AG04450 (cell line): ENCODE measurements around the gene CMTM6. TPM values are rescaled to one million over a fixed set of nuclear protein-coding genes. Genes with fewer than 3 reads are reported as not detected.

ENCODE experiments used
- CTCF ChIA-PET: fragments of 300-600, 350-600 bp; formaldehyde crosslinking; extraction: SDS; loops from one replicate; lab custom pipeline; 2022; ENCODE audit warnings: antibody characterized with exemption, inconsistent platforms; lab: Charles Lee
- POLR2A ChIA-PET: fragments of 350-600 bp; formaldehyde crosslinking; extraction: SDS; loops from one replicate; lab custom pipeline; 2021; ENCODE audit warnings: antibody characterized with exemption, inconsistent platforms; lab: Yijun Ruan, JAX
- DNase-seq: peaks from one replicate; pipeline ENCODE4 v3.0.0-alpha.2; 2011; ENCODE audit warnings: low read depth, low spot score
- H3K27ac ChIP-seq: one replicate; pipeline ENCODE4 v1.5.1; 2012; ENCODE audit warnings: low read depth, low read length, control low read depth
- H3K27me3 ChIP-seq: one replicate; pipeline ENCODE4 v1.6.0; 2012; ENCODE audit warnings: low read length; ENCODE audit not compliant: control insufficient read depth, insufficient read depth
- H3K4me3 ChIP-seq: 2 replicates; pipeline ENCODE4 v1.5.1; 2011; ENCODE audit warnings: mild to moderate bottlenecking, low read depth, low read length, control low read depth
- H3K9me3 ChIP-seq: 2 replicates; pipeline ENCODE4 v1.5.1; 2012; ENCODE audit warnings: low read length; ENCODE audit not compliant: control insufficient read depth, insufficient read depth
- polyA plus RNA-seq: library from polyadenylated mRNA; depleted of rRNA; stranded (reverse); fragments of >200 nt; gene quantifications from 2 replicates; pipeline ENCODE4 v1.2.3, GENCODE V29; 2011
- TF ChIP-seq, protein P1 (sequence below): IDR thresholded peaks from 2 replicates; pipeline ENCODE4 v1.5.1; 2011; ENCODE audit warnings: low read depth, low read length, control low read depth, inconsistent platforms

CMTM6 gene
- polyA plus RNA-seq, 1 experiment = 76.3 TPM

DNA sequence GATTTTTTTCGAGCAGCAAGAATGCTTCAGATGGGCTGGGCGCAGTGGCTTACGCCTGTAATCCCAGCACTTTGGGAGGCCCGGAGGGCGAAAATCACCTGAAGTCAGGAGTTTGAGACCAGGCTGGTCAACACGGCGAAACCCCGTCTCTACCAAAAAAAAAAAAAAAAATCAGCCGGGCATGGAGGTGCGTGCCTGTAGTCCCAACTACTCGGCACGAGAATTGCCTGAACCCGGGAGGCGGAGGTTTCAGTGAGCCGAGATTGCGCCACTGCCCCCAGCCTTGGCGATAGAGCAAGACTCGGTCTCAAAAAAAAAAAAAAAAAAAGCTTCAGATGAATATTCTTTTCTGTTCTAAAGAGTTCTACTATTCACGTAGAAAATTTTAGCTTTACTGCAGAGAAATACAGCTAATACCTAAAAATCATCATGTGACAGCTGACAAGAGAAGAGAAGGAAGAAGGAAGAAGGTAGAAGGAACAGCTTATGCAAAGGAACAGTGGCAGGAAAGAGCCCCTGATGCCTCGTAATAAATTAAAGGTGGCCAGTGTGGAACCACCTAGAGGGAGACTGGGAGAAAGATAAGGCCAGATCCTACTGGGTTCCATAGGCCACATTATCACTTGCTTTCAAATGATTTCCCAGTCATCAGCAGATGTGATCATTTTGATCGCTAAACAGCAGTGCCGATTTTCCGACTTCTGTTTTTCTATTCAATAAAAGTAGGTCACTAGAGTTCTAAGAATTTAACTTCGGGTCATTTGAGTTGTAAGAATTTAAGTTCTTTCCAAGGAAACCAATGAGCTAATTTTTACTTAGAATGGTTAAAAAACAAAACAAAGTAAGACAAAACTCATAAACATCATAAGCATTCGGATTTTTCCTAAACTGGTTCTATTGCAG lies 1.5 kb downstream of the CMTM6 start:
- CTCF ChIA-PET = interaction anchor here (0.6 to 1.6 kb wide), 7 partner anchors 9 to 203 kb away, joined by 3 to 9 read pairs (median 4); partner anchors contain the start of gene CMTM7
- TF ChIP-seq, protein P1, sequence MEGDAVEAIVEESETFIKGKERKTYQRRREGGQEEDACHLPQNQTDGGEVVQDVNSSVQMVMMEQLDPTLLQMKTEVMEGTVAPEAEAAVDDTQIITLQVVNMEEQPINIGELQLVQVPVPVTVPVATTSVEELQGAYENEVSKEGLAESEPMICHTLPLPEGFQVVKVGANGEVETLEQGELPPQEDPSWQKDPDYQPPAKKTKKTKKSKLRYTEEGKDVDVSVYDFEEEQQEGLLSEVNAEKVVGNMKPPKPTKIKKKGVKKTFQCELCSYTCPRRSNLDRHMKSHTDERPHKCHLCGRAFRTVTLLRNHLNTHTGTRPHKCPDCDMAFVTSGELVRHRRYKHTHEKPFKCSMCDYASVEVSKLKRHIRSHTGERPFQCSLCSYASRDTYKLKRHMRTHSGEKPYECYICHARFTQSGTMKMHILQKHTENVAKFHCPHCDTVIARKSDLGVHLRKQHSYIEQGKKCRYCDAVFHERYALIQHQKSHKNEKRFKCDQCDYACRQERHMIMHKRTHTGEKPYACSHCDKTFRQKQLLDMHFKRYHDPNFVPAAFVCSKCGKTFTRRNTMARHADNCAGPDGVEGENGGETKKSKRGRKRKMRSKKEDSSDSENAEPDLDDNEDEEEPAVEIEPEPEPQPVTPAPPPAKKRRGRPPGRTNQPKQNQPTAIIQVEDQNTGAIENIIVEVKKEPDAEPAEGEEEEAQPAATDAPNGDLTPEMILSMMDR = no peak
- Histone ChIP-seq H3K9me3 (no peaks in the 10 kb centered on the region), H3K4me3 (peak overlapping the region; percentile 94), H3K27ac (no peak overlapping the region), H3K27me3 (no peaks in the 10 kb centered on the region)
- POLR2A ChIA-PET = interaction anchor here (0.6 kb wide), 1 partner anchor 277 kb away, joined by 4 read pairs; no protein-coding TSS in a partner anchor
- DNase-seq = no peak

DNA sequence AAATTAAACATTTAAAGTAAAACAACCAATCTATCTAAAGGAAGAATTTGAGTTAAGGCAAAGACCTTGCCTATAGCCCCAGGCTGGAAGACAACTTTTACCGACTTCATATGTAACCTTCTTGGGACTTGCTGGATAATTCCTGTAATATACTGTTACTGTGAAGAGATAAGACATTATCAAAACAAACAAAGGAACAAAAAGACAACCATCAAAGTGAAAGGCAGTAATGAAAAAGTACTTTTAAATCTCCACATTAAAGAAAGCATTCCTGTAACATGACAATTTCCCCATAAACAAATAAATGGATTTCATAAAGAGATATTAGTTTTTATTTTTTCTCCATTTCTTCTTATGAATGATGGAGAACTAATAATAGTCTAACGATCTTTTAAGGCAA lies 2.4 kb downstream of the CMTM6 start:
- H3K27ac ChIP-seq = no peak overlapping the region
- CTCF ChIA-PET = interaction anchor here (1.5 to 2.3 kb wide), 3 partner anchors 9 to 125 kb away, joined by 7 to 11 read pairs (median 9); no protein-coding TSS in a partner anchor
- H3K4me3 ChIP-seq = no peak overlapping the region
- POLR2A ChIA-PET = no interaction called here
- H3K9me3 ChIP-seq = no peaks in the 10 kb centered on the region
- TF ChIP-seq, protein P1 = no peak
- no peaks in the 10 kb centered on the region for H3K27me3 ChIP-seq
- DNase-seq = no peak

DNA sequence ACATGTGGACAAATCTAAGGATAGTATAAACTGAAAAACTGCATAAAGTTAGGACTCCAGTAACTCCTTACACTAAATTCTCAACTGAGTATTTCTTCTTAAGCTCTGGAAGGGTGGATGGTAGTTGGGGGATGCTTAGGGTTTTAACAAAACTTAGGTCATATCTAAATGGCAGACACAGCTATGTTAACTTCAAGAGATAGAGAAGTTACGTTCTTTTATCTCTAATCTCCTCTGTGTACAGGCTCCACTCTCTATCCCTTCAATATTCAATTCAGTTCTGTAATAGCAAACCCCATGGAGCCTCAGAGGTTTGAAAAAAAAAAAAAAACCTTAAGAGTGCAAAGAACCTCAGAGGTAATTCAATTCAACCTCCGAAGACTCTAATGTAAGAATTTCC lies 3.1 kb downstream of the CMTM6 start:
- H3K27me3 ChIP-seq = no peaks in the 10 kb centered on the region
- ChIA-PET POLR2A (no interaction called here), CTCF (interaction anchor here (1.9 to 2.3 kb wide), 2 partner anchors 10 to 125 kb away, joined by 7 to 11 read pairs; no protein-coding TSS in a partner anchor)
- DNase-seq = no peak
- H3K4me3 ChIP-seq = no peak overlapping the region
- no peak overlapping the region for H3K27ac ChIP-seq
- H3K9me3 ChIP-seq = no peaks in the 10 kb centered on the region
- TF ChIP-seq, protein P1 = no peak

DNA sequence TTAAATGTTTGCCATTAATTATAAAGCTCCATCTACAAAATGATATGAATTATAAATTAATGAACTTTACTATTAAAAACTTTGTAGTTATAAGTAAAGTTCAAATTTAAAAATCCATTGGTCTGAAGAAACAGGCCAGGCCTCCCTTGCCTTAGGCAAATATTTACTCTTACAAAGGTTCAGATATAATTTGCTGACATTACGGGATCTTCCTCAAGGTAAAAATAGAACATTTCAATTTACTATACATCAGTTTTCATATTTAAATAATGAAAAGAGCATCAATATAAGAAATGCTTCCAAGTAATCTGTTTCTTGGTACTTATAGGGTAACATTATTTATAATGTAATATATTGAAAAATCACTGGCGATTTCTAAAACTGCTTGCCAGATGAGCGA lies 3.7 kb downstream of the CMTM6 start:
- Histone ChIP-seq H3K4me3 (no peak overlapping the region), H3K27ac (no peak overlapping the region), H3K9me3 (no peaks in the 10 kb centered on the region), H3K27me3 (no peaks in the 10 kb centered on the region)
- no peak for DNase-seq
- CTCF ChIA-PET = interaction anchor here (1.5 to 2.3 kb wide), 3 partner anchors 11 to 124 kb away, joined by 6 to 11 read pairs (median 7); no protein-coding TSS in a partner anchor
- TF ChIP-seq, protein P1 = no peak
- POLR2A ChIA-PET = no interaction called here

DNA sequence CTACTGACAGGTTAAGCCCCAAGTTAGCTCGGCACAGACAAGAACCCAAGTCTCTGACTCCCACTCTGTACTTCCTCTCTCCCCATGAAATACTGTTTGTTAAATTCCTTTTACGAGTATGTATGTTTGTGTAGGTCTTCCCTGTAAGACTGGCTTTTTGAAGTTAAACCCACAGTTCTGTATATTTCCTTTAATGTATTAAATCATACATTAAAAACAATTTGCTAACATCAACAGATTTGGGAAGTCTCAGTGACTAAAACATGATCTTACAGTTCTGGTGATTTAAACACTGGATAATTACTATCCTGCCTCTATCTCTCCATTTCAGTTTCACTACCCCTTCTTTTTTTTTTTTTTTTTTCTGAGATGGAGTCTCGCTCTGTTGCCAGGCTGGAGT lies 4.4 kb downstream of the CMTM6 start:
- POLR2A ChIA-PET = no interaction called here
- CTCF ChIA-PET = interaction anchor here (0.6 to 2.3 kb wide), 5 partner anchors 11 to 310 kb away, joined by 3 to 11 read pairs (median 4); no protein-coding TSS in a partner anchor

More for the DNA sequence above, 4.4 kb downstream of the CMTM6 start:
- TF ChIP-seq, protein P1 = no peak
- no peak for DNase-seq
- Histone ChIP-seq H3K9me3 (no peaks in the 10 kb centered on the region), H3K27ac (no peak overlapping the region), H3K27me3 (no peaks in the 10 kb centered on the region), H3K4me3 (no peak overlapping the region)
